ENCODE results near the gene SPATA46. TPM values are rescaled to one million over a fixed set of nuclear protein-coding genes. Genes with fewer than 3 reads are reported as not detected.

SPATA46 gene
- total and polyA plus RNA-seq, 2 of the 8 experiments (the other 6 are each of a cell fraction or from before 2014, with no cell fraction given), result not detected

DNA sequence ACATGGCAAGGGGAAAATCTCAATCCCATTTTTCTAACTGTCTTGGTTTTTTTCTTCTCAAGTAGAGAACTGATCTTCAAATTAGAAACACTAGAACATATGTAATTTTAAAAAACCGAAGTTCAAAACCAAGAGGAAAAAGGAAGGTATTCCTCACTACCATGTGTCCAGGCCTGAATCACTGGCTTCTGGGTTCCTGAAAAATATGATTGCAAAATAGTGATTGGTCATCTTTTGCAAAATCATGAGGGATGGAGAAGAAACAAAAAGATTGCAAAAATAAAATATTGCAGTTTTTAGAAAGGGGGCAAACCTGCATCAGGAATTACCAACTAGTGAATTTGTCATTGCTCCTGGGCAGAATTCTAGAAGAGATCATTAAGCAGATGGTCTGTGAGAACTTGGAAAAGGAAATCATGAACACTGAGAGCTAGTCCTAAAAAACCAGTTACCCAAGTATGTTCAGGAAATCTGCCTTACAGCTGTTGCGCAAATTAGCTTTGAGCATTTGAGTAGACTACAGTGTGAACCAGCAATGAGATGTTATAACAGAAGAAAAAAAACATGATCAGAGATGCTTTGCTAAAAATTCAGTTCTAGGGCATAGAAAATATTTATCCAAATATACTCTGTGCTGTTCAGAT is 49.4 kb downstream of the SPATA46 start:
- no peak overlapping the region for H3K4me2 ChIP-seq (ENCODE audit: insufficient read depth in 1 of 2, low read depth in 2 of 2, low read length in 2 of 2)
- H2BK120ac ChIP-seq (replicated peaks; ENCODE audit: low read depth, low read length), result no peak overlapping the region
- H2BK12ac ChIP-seq (ENCODE audit: low read depth, low read length), result no peak overlapping the region
- no peaks in the 10 kb centered on the region for H3K79me1 ChIP-seq (ENCODE audit: low read depth, low read length)
- H3K4ac ChIP-seq (replicated peaks; ENCODE audit: insufficient read length, low read depth, low read length), result no peak overlapping the region
- H3K9ac ChIP-seq (replicated peaks in 1 of 4; ENCODE audit: extremely low read depth in 1 of 4, low read depth in 3 of 4, low read length in 3 of 4), result no peak overlapping the region
- H2BK5ac ChIP-seq (ENCODE audit: low read depth, low read length), result no peak overlapping the region
- no peak overlapping the region for H3K4me3 ChIP-seq (ENCODE audit: extremely low read depth in 1 of 4, insufficient read depth in 2 of 4, low read depth in 3 of 4, low read length in 4 of 4)
- FAIRE-seq (no peak), DNase-seq (ENCODE audit: low read depth in 1 of 2, low spot score in 2 of 2) (no peak)
- H3K23me2 ChIP-seq (ENCODE audit: low read depth, low read length), result no peaks in the 10 kb centered on the region
- H2BK15ac ChIP-seq (ENCODE audit: low read length), result no peak overlapping the region
- H2AK5ac ChIP-seq (ENCODE audit: low read depth, low read length), result no peak overlapping the region
- H2AFZ ChIP-seq (ENCODE audit: low read length), result no peak overlapping the region
- H3K56ac ChIP-seq (replicated peaks; ENCODE audit: insufficient read length, low read depth, low read length), result no peak overlapping the region
- H3K14ac ChIP-seq (ENCODE audit: insufficient read length), result no peak overlapping the region
- H3K27ac ChIP-seq (ENCODE audit: low read depth, low read length), result no peak overlapping the region
- H4K20me1 ChIP-seq (replicated peaks in 1 of 2; ENCODE audit: control insufficient read depth in 1 of 2, insufficient read depth in 2 of 2, low read length in 2 of 2), result no peaks in the 10 kb centered on the region
- no peaks in the 10 kb centered on the region for H3K79me2 ChIP-seq (ENCODE audit: control insufficient read depth in 1 of 2, insufficient read depth in 2 of 2, low read length in 2 of 2)
- H4K91ac ChIP-seq (replicated peaks; ENCODE audit: insufficient read length, low read length), result no peak overlapping the region
- H3K36me3 ChIP-seq (ENCODE audit: control insufficient read depth in 2 of 4, insufficient read depth in 4 of 4, low read length in 3 of 4), result no peaks in the 10 kb centered on the region
- no peaks in the 10 kb centered on the region for H3K27me3 ChIP-seq (replicated peaks in 1 of 4; ENCODE audit: control insufficient read depth in 3 of 4, extremely low read depth in 1 of 4, insufficient read depth in 3 of 4, low read length in 3 of 4)
- no peaks in the 10 kb centered on the region for H3K4me1 ChIP-seq (replicated peaks in 1 of 4; ENCODE audit: control insufficient read depth in 3 of 4, insufficient read depth in 4 of 4, low read length in 3 of 4)
- no peak overlapping the region for H4K5ac ChIP-seq (ENCODE audit: insufficient read length, low read depth, low read length)
- 95% methylated on average over 2 of the region's 2 CpGs; no CpG with 5 or more reads in 1 of the 2 experiments for WGBS, 2 experiments (ENCODE audit: extremely low coverage in 1 of 2, insufficient coverage in 1 of 2, insufficient read length in 1 of 2, insufficient replicate concordance in 2 of 2, low coverage in 1 of 2, low lambda C conversion rate in 2 of 2, missing lambda C conversion rate in 1 of 2)
- ChIA-PET POLR2A (ENCODE audit: partially characterized antibody) (interaction anchor here (0.6 kb wide), 1 partner anchor 408 kb away, joined by 3 read pairs; no protein-coding TSS in a partner anchor), CTCF (ENCODE audit: partially characterized antibody) (interaction anchor here (0.8 to 1.1 kb wide), 4 partner anchors 27 to 271 kb away, joined by 3 read pairs; no protein-coding TSS in a partner anchor)
- no peak overlapping the region for H3K23ac ChIP-seq (ENCODE audit: insufficient read length)
- H3K9me3 ChIP-seq (ENCODE audit: insufficient read depth in 2 of 2, low read depth in 1 of 2, low read length in 1 of 2), result no peaks in the 10 kb centered on the region
- H3K18ac ChIP-seq (ENCODE audit: extremely low read depth, low read length), result no peak overlapping the region
- no peak overlapping the region for H2BK20ac ChIP-seq (ENCODE audit: low read length)
- H4K8ac ChIP-seq (ENCODE audit: extremely low read depth, insufficient read depth, low read length), result no peak overlapping the region
- TF ChIP-seq TAF1 (IDR thresholded peaks at IDR 0.05; ENCODE audit: low read depth, low read length) (no peak), ZNF274 (IDR thresholded peaks at IDR 0.05; ENCODE audit: borderline replicate concordance, extremely low read depth, low read length) (no peak), SIX5 (IDR thresholded peaks at IDR 0.05; ENCODE audit: low read depth, low read length) (no peak), SP4 (IDR thresholded peaks at IDR 0.05; ENCODE audit: low read length) (no peak), RNF2 (IDR thresholded peaks at IDR 0.05; ENCODE audit: borderline replicate concordance, low read depth, low read length, missing control alignments, poor library complexity, severe bottlenecking) (no peak), CREB1 (IDR thresholded peaks at IDR 0.05) (no peak), RAD21 (IDR thresholded peaks at IDR 0.05 in 1 of 2, conservative IDR thresholded peaks at IDR 0.05 in 1 of 2; ENCODE audit: low read depth in 2 of 2, low read length in 2 of 2) (no peak), EZH2 (IDR thresholded peaks at IDR 0.05; ENCODE audit: low read depth, low read length, severe bottlenecking) (no peak)
